HEK293T (cell line): Measurements from ENCODE around the gene NRG2.

Experiments
- ARNT ChIP-seq: fragments of 450-650 bp; IDR thresholded peaks from 2 replicates; pipeline ENCODE4 v1.6.1; 2017; ENCODE audit warnings: mild to moderate bottlenecking
- BHLHE40 ChIP-seq: fragments of 450-650 bp; IDR thresholded peaks from 2 replicates; pipeline ENCODE4 v1.6.1; 2016; ENCODE audit warnings: mild to moderate bottlenecking, moderate library complexity, borderline replicate concordance
- CTBP1 ChIP-seq: fragments of 450-650 bp; IDR thresholded peaks from 2 replicates; pipeline ENCODE4 v1.6.1; 2016; ENCODE audit warnings: borderline replicate concordance
- ELF4 ChIP-seq: fragments of 450-650 bp; IDR thresholded peaks from 2 replicates; pipeline ENCODE4 v1.6.1; 2017; ENCODE audit warnings: antibody characterized with exemption
- FOXA1 ChIP-seq: fragments of 450-650 bp; IDR thresholded peaks from 2 replicates; pipeline ENCODE4 v1.6.1; 2016; ENCODE audit warnings: mild to moderate bottlenecking
- FOXM1 ChIP-seq: fragments of 450-650 bp; IDR thresholded peaks from 2 replicates; pipeline ENCODE4 v1.6.1; 2017; ENCODE audit warnings: mild to moderate bottlenecking, borderline replicate concordance
- LEF1 ChIP-seq: fragments of 450-650 bp; IDR thresholded peaks from 2 replicates; pipeline ENCODE4 v1.6.1; 2017; ENCODE audit warnings: mild to moderate bottlenecking, borderline replicate concordance
- NFRKB ChIP-seq: fragments of 450-650 bp; IDR thresholded peaks from 2 replicates; pipeline ENCODE4 v1.6.1; 2016; ENCODE audit warnings: mild to moderate bottlenecking, moderate library complexity
- SUZ12 ChIP-seq: fragments of 450-650 bp; IDR thresholded peaks from 2 replicates; pipeline ENCODE4 v1.6.1; 2016; ENCODE audit warnings: mild to moderate bottlenecking
- TARDBP ChIP-seq: fragments of 450-650 bp; IDR thresholded peaks from 2 replicates; pipeline ENCODE4 v1.6.1; 2016
- ZNF384 ChIP-seq: fragments of 450-650 bp; IDR thresholded peaks from 2 replicates; pipeline ENCODE4 v1.6.1; 2016
- TF ChIP-seq, protein P1 (sequence below): fragments of 450-650 bp; IDR thresholded peaks from 2 replicates; pipeline ENCODE4 v1.6.1; 2016

DNA sequence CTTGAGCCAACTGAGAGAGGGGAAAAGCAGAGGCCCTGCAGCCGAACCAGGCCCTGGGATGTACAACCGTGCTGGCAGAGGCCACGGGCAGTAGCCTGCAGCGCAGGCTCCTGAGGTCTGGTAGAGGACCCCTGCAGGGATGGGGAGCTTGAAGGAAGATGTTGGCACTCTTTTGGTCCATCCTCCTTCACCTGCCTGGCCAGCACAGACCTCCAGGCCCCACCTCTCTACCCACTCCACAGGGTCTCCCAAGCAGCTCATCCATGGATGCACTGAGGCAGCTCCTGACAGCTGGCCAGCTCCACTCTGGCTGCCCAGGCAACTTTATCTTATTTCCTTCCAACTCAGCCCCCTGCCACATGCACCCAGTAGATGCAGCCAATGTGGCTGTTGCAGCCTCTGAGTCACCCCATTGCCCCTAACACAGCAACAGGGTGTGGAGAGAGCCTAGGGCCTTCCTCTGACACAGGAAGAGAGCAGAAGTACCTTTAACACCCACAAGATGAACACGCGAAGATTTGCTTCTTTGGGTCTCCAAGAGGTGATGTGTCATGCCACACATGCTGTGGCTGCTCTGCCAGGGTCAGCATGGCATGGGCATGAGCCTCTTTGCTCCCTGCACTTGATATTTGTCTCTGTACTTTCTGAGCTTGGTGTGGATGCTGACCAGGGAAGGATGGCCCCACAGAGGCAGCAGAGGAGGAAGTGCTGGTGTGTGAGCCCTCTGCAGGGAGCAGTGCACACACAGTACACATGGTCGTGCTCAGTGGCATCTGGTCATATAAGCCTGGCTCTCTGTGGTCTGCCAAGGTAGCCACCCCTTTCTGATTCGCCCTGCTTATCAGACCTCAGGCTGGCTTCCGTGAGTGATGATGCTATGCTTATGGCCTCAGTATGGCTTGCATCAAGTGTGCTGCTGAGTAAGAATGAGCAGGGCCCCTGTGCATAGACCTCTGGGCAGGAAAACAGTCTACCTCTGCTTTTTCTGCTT is 117.2 kb downstream of the NRG2 start:
- TF ChIP-seq, protein P1, sequence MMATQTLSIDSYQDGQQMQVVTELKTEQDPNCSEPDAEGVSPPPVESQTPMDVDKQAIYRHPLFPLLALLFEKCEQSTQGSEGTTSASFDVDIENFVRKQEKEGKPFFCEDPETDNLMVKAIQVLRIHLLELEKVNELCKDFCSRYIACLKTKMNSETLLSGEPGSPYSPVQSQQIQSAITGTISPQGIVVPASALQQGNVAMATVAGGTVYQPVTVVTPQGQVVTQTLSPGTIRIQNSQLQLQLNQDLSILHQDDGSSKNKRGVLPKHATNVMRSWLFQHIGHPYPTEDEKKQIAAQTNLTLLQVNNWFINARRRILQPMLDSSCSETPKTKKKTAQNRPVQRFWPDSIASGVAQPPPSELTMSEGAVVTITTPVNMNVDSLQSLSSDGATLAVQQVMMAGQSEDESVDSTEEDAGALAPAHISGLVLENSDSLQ: no peak
- TF ChIP-seq LEF1: no peak
- TF ChIP-seq ZNF384: no peak
- no peak for TF ChIP-seq SUZ12
- TF ChIP-seq FOXA1: no peak
- TF ChIP-seq CTBP1: no peak
- no peak for TF ChIP-seq FOXM1
- no peak for TF ChIP-seq NFRKB
- no peak for TF ChIP-seq ARNT
- no peak for TF ChIP-seq BHLHE40
- no peak for TF ChIP-seq ELF4
- no peak for TF ChIP-seq TARDBP
